Kidney (tissue), 14 donors: ENCODE data around the gene EMX1. TPM values are rescaled to one million over a fixed set of nuclear protein-coding genes. Genes with fewer than 3 reads are reported as not detected.

ENCODE experiments used
- DNase-seq, 5 donors: peaks; one replicate each; pipeline ENCODE4 v3.0.0-alpha.2; 2013 to 2020
- FAIRE-seq: peaks from 2 replicates; lab custom pipeline; 2012; peaks lifted over from hg19 to GRCh38; lab: Jason Lieb, UNC
- H3K27ac ChIP-seq, 2 donors: one replicate each; pipeline ENCODE4 v1.7.0; 2013; ENCODE audit warnings: low read depth in 2 of 2, low read length in 2 of 2, inconsistent platforms in 1 of 2
- H3K27me3 ChIP-seq: one replicate; pipeline ENCODE4 v1.7.1; 2013; ENCODE audit warnings: low read length, inconsistent platforms; ENCODE audit not compliant: control insufficient read depth, insufficient read depth
- H3K36me3 ChIP-seq, 3 donors: one replicate each; pipeline versions ENCODE4 v1.7.0 to v1.7.1; 2013; ENCODE audit warnings: low read length in 3 of 3, control low read depth in 1 of 3, inconsistent platforms in 1 of 3; ENCODE audit not compliant: insufficient read depth in 3 of 3, control insufficient read depth in 2 of 3
- H3K4me1 ChIP-seq, 3 donors: one replicate each; pipeline versions ENCODE4 v1.7.0 to v1.7.1; 2013; ENCODE audit warnings: low read length in 3 of 3, inconsistent platforms in 1 of 3, low read depth in 1 of 3; ENCODE audit not compliant: control insufficient read depth in 2 of 3, insufficient read depth in 2 of 3
- H3K4me3 ChIP-seq, 3 donors: one replicate each; pipeline versions ENCODE4 v1.7.0 to v1.8.1; 2013; ENCODE audit warnings: low read length in 3 of 3, control low read depth in 1 of 3, inconsistent platforms in 1 of 3
- H3K9ac ChIP-seq, 3 donors: one replicate each; pipeline versions ENCODE4 v1.7.0 to v1.7.1; 2013; ENCODE audit warnings: low read length in 3 of 3, control low read depth in 1 of 3, inconsistent platforms in 1 of 3
- H3K9me3 ChIP-seq, 3 donors: one replicate each; pipeline versions ENCODE4 v1.7.0 to v1.7.1; 2013; ENCODE audit warnings: low read length in 3 of 3, control low read depth in 1 of 3, inconsistent platforms in 1 of 3; ENCODE audit not compliant: control insufficient read depth in 2 of 3, insufficient read depth in 1 of 3
- intact Hi-C: fragments of 100-400 bp; cut with DNase I; formaldehyde crosslinking; loops from one replicate; pipeline ENCODE4 v1.11.1; 2022
- polyA plus RNA-seq: library from polyadenylated mRNA; stranded (reverse); fragments of 350-450 nt; fragmentation: Illumina TruSeq; extraction: RNeasy Lipid Tissue Mini Kit (QIAGEN cat#74804); gene quantifications from one replicate; pipeline ENCODE4 v1.2.3, GENCODE V29; 2014; ENCODE audit warnings: low read depth, low replicate concordance; ENCODE audit not compliant: insufficient read depth
- total RNA-seq: library from RNA; stranded (reverse); fragmentation: NEBNext Ultra II Directional; extraction: Animal tissue kit (Norgen Biotek cat#: 25700); gene quantifications from one replicate; pipeline ENCODE4 v1.2.1, GENCODE V29; 2021
- TF ChIP-seq, protein P1 (sequence below): IDR thresholded peaks from 3 replicates; pipeline ENCODE4 v1.5.1; 2012; ENCODE audit warnings: mild to moderate bottlenecking, moderate library complexity, borderline replicate concordance; ENCODE audit not compliant: insufficient read depth; ENCODE audit errors: extremely low read depth
- donor health status: control.
- donor health status: control.
- donor health status: control.
- donor health status: control.
- donor health status: control.
- donor health status: DM: yes; HTN: yes; CAD: no.
- donor health status: Normal renal cell carcinoma (clear cell type).

EMX1 gene
- total and polyA plus RNA-seq, 2 donors from 2014 or later, result 19.6 to 132 TPM

DNA sequence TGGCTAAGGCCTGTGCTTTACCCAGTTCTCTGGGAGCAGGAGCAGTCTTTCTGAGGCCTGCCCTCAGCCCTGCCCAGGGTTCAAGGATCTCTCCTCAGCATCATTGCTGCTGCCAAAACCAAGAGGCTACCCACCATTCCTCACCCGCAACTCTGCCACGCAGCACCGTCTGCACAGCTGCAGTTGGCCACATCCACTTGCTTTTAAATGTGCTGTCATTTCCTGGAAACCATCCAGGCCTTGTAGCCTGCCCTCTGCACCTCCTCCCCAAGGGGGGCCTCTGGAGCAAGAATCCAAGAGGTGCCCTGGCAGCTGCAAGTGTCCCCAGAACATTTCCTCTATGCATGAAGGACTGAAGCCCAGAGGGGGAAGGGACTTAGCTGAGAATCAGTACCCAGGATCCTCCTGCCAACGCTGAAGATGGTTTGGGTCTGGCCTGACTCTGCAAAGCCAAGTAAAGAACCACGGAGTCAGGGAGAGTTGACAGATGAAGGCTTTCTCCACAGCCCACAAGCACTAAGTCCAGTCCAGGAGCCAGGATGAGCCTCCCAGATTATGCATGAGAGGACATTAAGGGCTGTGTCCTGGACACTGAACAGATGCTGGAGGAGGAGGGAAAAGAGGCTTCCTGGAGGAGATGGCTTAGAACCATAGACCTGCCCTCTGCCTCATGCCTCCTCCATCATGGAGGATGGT is 14.9 kb downstream of the EMX1 start:
- DNase-seq (no peak), FAIRE-seq (no peak)
- Histone ChIP-seq H3K27ac (peak overlapping the region; percentile 54 to 80), H3K4me3 (no peak overlapping the region), H3K9ac (no peak overlapping the region), H3K27me3 (peaks cover 8% of the 10 kb centered on the region), H3K9me3 (no peaks in the 10 kb centered on the region), H3K4me1 (peaks cover 0 to 36% (median 4%) of the 10 kb centered on the region in 3 donors), H3K36me3 (peaks cover 0 to 3% (median 0%) of the 10 kb centered on the region in 3 donors)
- TF ChIP-seq, protein P1, sequence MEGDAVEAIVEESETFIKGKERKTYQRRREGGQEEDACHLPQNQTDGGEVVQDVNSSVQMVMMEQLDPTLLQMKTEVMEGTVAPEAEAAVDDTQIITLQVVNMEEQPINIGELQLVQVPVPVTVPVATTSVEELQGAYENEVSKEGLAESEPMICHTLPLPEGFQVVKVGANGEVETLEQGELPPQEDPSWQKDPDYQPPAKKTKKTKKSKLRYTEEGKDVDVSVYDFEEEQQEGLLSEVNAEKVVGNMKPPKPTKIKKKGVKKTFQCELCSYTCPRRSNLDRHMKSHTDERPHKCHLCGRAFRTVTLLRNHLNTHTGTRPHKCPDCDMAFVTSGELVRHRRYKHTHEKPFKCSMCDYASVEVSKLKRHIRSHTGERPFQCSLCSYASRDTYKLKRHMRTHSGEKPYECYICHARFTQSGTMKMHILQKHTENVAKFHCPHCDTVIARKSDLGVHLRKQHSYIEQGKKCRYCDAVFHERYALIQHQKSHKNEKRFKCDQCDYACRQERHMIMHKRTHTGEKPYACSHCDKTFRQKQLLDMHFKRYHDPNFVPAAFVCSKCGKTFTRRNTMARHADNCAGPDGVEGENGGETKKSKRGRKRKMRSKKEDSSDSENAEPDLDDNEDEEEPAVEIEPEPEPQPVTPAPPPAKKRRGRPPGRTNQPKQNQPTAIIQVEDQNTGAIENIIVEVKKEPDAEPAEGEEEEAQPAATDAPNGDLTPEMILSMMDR, result no peak
- intact Hi-C loops, result no loop called here

DNA sequence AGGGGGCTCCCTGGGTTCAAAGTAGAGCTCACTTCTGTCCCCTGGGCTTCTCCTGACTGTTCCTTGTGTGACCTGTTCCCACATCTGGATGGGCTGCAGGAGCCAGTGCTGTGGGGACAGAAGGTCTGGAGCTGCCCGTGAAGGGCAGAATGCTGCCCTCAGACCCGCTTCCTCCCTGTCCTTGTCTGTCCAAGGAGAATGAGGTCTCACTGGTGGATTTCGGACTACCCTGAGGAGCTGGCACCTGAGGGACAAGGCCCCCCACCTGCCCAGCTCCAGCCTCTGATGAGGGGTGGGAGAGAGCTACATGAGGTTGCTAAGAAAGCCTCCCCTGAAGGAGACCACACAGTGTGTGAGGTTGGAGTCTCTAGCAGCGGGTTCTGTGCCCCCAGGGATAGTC is 15.5 kb downstream of the EMX1 start:
- FAIRE-seq (no peak), DNase-seq (peak in 1 of 5 donors; percentile 37)
- H3K9ac ChIP-seq, result no peak overlapping the region
- TF ChIP-seq, protein P1, result no peak
- peaks cover 0 to 36% (median 4%) of the 10 kb centered on the region in 3 donors for H3K4me1 ChIP-seq
- H3K36me3 ChIP-seq, result peaks cover 0 to 3% (median 0%) of the 10 kb centered on the region in 3 donors
- no peaks in the 10 kb centered on the region for H3K9me3 ChIP-seq
- peaks cover 3% of the 10 kb centered on the region for H3K27me3 ChIP-seq
- no peak overlapping the region for H3K4me3 ChIP-seq
- intact Hi-C loops, result no loop called here
- H3K27ac ChIP-seq, result peak overlapping the region; percentile 13 to 27

DNA sequence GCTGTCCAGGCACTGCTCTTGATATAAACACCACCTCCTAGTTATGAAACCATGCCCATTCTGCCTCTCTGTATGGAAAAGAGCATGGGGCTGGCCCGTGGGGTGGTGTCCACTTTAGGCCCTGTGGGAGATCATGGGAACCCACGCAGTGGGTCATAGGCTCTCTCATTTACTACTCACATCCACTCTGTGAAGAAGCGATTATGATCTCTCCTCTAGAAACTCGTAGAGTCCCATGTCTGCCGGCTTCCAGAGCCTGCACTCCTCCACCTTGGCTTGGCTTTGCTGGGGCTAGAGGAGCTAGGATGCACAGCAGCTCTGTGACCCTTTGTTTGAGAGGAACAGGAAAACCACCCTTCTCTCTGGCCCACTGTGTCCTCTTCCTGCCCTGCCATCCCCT is 15.9 kb downstream of the EMX1 start:
- Histone ChIP-seq H3K9me3 (no peaks in the 10 kb centered on the region), H3K4me1 (peaks cover 0 to 34% (median 4%) of the 10 kb centered on the region in 3 donors), H3K4me3 (no peak overlapping the region), H3K27me3 (peaks cover 1% of the 10 kb centered on the region), H3K36me3 (peaks cover 0 to 3% (median 0%) of the 10 kb centered on the region in 3 donors), H3K9ac (no peak overlapping the region), H3K27ac (no peak overlapping the region)
- DNase-seq (no peak), FAIRE-seq (no peak)
- TF ChIP-seq, protein P1, result no peak
- intact Hi-C loops, result no loop called here
